ENCODE measurements around the gene ZNF326. TPM values are rescaled to one million over a fixed set of nuclear protein-coding genes. Genes with fewer than 3 reads are reported as not detected.
A peak's percentile ranks its signal among the peaks of the same experiment; 100 is the strongest.

The ZNF326 gene
- total RNA-seq, 2 donors from 2014 or later: 31.0 to 36.4 TPM

- no peak overlapping the region for H3K27ac Mint-ChIP-seq
- H3K9ac ChIP-seq (ENCODE audit: extremely low read depth, low read length, poor library complexity, severe bottlenecking): no peak overlapping the region
Measured at GRCh38 chr1:89990976-89991831, 3.7 kb upstream of the ZNF326 start.

GRCh38 chr1:89993541-89993940 is 1.4 kb upstream of the ZNF326 start:
- no peaks in the 10 kb centered on the region for H3K9me3 Mint-ChIP-seq
- no peak overlapping the region for H3K27ac Mint-ChIP-seq

More at GRCh38 chr1:89990976-89991831, 3.7 kb upstream of the ZNF326 start:
- H3K9me3 ChIP-seq (ENCODE audit: control insufficient read depth, low read length): no peaks in the 10 kb centered on the region
- Mint-ChIP-seq H3K4me1 (peaks cover 23% of the 10 kb centered on the region), H3K9me3 (no peaks in the 10 kb centered on the region), H3K27me3 (ENCODE audit: insufficient read depth) (no peaks in the 10 kb centered on the region), H3K4me3 (no peak overlapping the region), H3K36me3 (ENCODE audit: low read depth) (no peaks in the 10 kb centered on the region)
- H3K27ac ChIP-seq (ENCODE audit: low read depth, low read length): no peak overlapping the region
- no peak overlapping the region for H3K4me3 ChIP-seq (ENCODE audit: low read length)
- H3K27me3 ChIP-seq (ENCODE audit: control insufficient read depth, insufficient read depth, low read length, poor library complexity, severe bottlenecking): no peaks in the 10 kb centered on the region
- 84% methylated on average over 8 of the region's 8 CpGs for WGBS, 2 experiments (ENCODE audit: insufficient coverage in 1 of 2, insufficient read length in 1 of 2)
- DNase-seq: no peak
- no peaks in the 10 kb centered on the region for H3K36me3 ChIP-seq (ENCODE audit: control insufficient read depth, insufficient read depth, low read length)
- no peaks in the 10 kb centered on the region for H3K4me1 ChIP-seq (ENCODE audit: control insufficient read depth, insufficient read depth, low read length)
- TF ChIP-seq CTCF (conservative IDR thresholded peaks at IDR 0.05): no peak

GRCh38 chr1:89994231-89994804 is 592 bp upstream of the ZNF326 start:
- peaks cover 15% of the 10 kb centered on the region for H3K36me3 ChIP-seq (ENCODE audit: control insufficient read depth, insufficient read depth, low read length)
- WGBS, 2 experiments (ENCODE audit: insufficient coverage in 1 of 2, insufficient read length in 1 of 2): 72 to 89% methylated on average over 7 to 16 of the region's 16 CpGs
- H3K9me3 ChIP-seq (ENCODE audit: control insufficient read depth, low read length): no peaks in the 10 kb centered on the region
- H3K27ac ChIP-seq (ENCODE audit: low read depth, low read length): no peak overlapping the region
- H3K27me3 ChIP-seq (ENCODE audit: control insufficient read depth, insufficient read depth, low read length, poor library complexity, severe bottlenecking): no peaks in the 10 kb centered on the region
- H3K4me1 ChIP-seq (ENCODE audit: control insufficient read depth, insufficient read depth, low read length): no peaks in the 10 kb centered on the region
- H3K4me3 ChIP-seq (ENCODE audit: low read length): peak overlapping the region; percentile 100
- peak overlapping the region; percentile 88 for H3K27ac Mint-ChIP-seq
- no peak overlapping the region for H3K9ac ChIP-seq (ENCODE audit: extremely low read depth, low read length, poor library complexity, severe bottlenecking)
- peaks cover 13% of the 10 kb centered on the region for H3K36me3 Mint-ChIP-seq (ENCODE audit: low read depth)
- DNase-seq: peak; percentile 59
- H3K4me3 Mint-ChIP-seq: peak overlapping the region; percentile 95
- TF ChIP-seq CTCF (conservative IDR thresholded peaks at IDR 0.05): no peak
- H3K4me1 Mint-ChIP-seq: peaks cover 40% of the 10 kb centered on the region
- H3K27me3 Mint-ChIP-seq (ENCODE audit: insufficient read depth): no peaks in the 10 kb centered on the region
- H3K9me3 Mint-ChIP-seq: no peaks in the 10 kb centered on the region

More at GRCh38 chr1:89993541-89993940, 1.4 kb upstream of the ZNF326 start:
- no peaks in the 10 kb centered on the region for H3K9me3 ChIP-seq (ENCODE audit: control insufficient read depth, low read length)
- WGBS, 2 experiments (ENCODE audit: insufficient coverage in 1 of 2, insufficient read length in 1 of 2): 96 to 97% methylated on average over 21 to 24 of the region's 24 CpGs
- Mint-ChIP-seq H3K4me1 (peaks cover 35% of the 10 kb centered on the region), H3K36me3 (ENCODE audit: low read depth) (peaks cover 8% of the 10 kb centered on the region), H3K27me3 (ENCODE audit: insufficient read depth) (no peaks in the 10 kb centered on the region), H3K4me3 (no peak overlapping the region)
- H3K27me3 ChIP-seq (ENCODE audit: control insufficient read depth, insufficient read depth, low read length, poor library complexity, severe bottlenecking): no peaks in the 10 kb centered on the region
- no peaks in the 10 kb centered on the region for H3K4me1 ChIP-seq (ENCODE audit: control insufficient read depth, insufficient read depth, low read length)
- H3K9ac ChIP-seq (ENCODE audit: extremely low read depth, low read length, poor library complexity, severe bottlenecking): no peak overlapping the region
- no peak for TF ChIP-seq CTCF (conservative IDR thresholded peaks at IDR 0.05)
- H3K27ac ChIP-seq (ENCODE audit: low read depth, low read length): no peak overlapping the region
- peaks cover 9% of the 10 kb centered on the region for H3K36me3 ChIP-seq (ENCODE audit: control insufficient read depth, insufficient read depth, low read length)
- no peak overlapping the region for H3K4me3 ChIP-seq (ENCODE audit: low read length)
- DNase-seq: no peak
